ENCODE results near the gene TRIM24.
"Not testable (repeated sequence)": the region's sequence is repeated elsewhere in the genome, so short reads cannot be mapped to it uniquely, and the experiment has no call there.

Gene TRIM24

DNA sequence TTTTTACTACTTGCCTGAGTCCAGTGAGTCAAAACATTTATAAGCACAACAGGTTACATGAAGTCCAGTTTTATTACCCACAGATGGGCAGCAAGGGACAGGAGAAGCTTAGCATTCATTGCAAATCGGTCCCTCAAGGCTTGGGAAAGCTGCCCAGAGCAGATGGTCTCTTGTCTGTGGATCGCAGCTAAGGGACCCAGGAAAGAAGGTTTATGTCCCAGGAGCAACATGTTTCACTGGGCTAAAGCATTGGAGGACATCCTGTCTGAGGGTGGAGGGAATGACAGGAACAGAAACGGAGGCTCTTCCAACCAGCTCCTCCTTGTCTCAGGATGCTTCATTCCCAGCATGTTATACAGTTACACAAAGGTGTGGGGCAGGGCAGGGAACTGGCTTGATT is 39.3 kb downstream of the TRIM24 start:
- no peak for DNase-seq

DNA sequence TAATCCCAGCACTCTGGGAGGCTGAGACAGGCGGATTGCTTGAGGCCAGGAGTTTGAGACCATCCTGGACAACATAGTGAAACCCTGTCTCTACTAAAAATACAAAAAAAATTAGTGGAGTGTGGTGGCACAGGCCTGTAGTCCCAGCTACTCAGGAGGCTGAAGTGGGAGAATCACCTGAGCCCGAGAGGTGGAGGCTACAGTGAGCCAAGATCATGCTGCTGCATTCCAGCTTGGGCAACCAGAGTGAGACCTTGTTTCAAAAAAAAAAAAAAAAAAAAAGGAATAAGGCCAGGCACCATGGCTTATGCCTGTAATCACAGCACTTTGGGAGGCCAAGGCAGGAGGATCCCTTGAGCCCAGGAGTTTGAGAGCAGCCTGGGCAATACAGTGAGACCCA is 40.2 kb downstream of the TRIM24 start:
- not testable (repeated sequence) for DNase-seq

DNA sequence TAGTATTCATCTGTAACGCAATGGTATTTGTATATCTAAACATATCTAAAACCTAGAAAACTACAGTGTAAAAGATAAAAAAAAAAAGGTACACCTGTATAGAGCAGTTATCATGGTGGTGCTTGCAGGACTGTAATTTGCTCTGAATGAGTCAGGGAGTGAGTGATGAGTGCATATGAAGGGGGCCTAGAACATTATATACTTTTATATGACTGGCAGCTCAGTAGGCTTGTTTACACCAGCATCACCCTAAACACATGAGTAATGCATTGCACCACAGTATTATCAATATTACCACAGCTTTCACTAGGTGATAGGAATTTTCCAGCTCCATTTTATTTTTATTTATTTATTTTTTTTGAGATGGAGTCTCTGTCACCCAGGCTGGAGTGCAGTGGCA is 40.8 kb downstream of the TRIM24 start:
- DNase-seq, result no peak

DNA sequence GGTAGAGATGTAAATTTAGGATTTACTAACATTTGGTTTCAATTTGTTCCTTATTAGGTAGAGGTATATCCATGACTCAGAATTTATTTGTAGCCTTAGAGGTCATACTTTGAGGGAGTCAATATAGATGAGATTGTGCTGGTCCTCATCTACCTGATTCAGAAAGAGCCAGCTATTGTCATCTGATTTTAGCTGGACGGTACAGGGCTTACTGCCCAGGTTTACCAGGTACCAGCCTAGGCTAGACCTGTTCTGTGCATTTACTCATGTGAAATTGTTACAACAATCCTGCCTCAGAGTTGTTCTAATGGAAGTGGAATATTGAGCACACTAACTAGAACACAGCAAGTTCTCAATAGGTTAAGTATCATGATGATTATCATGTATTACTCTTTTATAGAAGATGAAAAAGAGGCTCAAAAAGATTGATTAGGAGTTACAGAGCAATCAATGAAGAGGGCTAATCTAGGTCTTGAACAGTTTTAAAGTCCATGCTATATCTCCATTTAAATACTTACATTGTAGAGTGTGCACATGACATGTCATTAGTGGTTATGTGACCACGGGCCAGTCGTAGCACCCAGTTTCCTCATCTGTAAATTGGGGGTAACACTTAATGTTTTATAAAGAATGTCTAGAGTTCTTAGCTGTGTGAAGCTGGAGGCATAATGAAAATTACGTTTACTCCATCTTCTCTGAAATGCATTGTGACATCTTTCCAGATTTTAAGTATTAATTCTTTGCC is 42.1 kb downstream of the TRIM24 start:
- no peak for DNase-seq

DNA sequence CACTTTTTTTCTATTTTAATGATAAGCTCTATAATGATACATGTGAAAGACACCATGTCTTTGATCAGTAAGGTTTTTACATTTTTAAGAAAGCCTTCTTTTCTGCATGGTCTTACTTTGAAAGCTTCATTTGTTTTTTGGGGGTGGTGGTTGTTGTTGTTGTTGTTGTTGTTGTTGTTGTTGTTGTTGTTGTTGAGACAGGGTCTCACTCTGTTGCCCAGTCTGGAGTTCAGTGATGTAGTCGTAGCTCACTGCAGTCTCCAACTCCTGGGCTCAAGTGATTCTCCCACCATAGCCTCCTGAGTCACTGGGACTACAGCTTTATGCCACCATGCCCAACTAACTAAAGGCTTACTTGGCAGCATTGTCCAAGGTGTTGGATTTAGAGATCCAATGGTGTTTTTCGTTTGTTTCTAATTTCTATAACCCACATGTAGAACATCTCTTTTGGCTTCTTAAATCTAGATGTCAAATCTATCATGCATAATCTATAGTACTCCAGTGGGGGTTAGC is 45.4 kb downstream of the TRIM24 start:
- DNase-seq, result no peak

DNA sequence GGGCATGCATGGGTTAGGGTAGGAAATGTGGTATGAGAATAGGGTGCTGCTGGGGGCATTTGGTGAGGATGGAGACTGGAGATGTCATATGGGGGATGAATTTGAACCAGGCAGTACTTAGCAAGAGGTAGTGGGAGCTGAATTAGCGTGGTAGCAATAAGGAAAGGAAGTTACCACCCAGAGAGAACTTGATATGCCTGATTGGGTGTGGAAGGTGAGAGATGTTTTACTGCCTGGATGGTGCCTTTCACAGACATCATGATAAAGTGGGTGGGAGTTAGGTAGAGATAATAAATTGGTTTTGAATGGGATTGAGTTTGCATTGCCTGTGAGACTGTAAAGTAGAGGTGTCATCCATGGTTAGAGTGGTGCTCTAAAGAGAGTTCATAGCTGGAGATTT is 46.7 kb downstream of the TRIM24 start:
- no peak for DNase-seq

DNA sequence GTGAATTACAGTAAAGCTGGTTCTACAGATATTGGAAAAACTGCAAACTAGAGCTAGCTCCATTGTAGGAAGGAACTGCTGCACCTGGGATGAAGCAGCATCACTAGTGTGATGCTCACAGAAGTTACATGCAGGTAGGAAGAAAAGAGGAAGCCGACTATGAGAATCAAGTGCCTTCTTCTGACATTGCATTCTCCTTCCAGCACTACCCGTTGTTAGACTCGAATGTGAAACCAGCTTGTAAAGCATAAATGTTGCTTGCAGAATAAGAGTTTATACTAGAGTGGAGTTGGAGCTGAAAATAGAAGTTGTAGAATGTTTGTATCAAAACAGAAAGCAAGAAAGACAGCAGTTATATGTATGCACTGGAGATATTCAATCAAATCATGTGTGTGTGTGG is 49.9 kb downstream of the TRIM24 start:
- DNase-seq, result no peak

DNA sequence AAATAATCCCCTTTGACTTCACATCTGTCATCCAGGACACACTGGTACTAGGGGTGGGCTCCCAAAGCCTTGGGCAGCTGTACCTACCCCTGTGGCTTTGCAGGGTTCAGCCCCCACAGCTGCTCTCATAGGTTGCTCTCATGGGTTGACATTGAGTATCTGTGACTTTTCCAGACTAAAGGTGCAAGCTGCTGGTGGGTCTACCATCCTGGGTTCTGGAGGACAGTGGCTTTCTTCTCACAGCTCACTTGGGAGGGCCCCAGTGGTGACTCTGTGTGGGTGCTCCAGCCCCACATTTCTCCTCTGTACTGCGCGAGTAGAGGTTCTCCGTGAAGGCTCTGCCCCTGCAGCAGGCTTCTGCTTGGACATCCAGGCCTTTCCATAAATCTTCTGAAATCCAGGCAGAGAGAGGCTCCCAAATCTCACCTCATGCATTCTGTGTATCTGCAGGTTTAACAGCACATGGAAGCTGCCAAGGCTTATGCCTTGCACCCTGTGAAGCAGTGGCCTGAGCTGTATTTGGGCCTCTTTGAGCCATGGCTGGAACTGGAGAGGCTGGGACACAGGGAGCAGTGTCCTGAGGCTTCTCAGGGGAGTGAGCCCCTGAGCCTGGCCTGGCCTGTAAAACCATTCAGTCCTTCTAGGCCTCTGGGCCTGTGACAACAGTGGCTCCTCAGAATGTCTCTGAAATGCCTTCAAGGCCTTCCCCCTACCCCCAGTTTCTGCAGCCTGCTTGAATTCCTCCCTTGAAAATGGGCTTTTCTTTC is 52.2 kb downstream of the TRIM24 start:
- no peak for DNase-seq

DNA sequence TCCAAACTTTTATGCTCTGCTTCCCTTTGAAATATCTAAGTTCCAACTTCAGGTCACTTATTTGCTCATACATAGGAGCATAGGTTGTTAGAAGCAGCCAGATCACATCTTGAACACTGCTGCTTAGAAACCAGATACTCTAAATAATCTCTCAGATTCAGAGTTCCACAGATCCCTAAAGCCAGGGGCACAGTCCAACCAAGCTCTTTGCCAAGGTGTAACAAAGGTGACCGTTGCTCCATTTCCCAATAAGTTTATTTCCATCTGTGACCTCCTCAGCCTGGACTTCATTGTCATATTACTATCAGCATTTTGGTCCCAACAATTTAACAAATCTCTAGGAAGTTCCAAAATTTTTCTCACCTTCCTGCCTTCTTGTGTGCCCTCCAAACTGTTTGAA is 52.8 kb downstream of the TRIM24 start:
- DNase-seq, result no peak

DNA sequence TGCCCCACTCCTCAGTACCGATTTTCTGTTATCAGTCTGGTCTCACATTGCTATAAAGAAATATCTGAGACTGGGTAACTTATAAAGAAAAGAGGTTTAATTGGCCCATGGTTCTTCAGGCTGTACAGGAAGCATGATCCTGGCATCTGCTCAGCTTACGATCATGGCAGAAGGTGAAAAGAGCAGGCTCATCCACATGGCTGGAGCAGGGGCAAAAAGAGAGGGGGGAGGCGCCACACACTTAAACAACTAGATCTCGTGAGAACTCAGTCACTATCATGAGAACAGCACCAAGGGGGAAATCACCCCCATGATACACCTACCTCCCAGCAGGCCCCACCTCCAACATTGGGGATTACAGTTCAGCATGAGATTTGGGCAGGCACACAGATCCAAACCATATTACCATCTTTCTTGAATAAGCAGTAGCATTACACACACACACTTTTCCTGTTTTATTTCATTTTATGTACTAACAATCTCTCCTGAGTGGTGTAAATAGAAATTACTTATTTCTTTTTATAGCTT is 53.3 kb downstream of the TRIM24 start:
- DNase-seq, result no peak

DNA sequence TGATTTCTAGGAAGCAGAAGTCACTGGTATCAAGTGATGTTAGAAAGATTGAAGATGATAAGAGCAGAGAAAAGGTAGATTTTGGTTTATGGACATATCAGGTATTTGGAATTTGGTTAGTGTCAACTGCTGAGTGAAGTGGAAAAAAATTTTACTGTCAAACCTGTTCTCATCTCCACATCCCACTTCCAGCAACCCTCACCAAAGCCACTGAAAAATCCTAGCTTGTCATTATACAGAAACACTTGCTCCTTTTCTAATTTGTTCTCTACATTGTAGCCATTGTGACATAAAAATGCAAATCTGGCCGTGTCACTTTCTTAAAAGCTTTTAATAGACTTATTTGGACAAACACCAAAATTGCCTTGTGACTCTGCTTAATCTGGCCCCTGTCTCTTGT is 54.0 kb downstream of the TRIM24 start:
- DNase-seq, result no peak

DNA sequence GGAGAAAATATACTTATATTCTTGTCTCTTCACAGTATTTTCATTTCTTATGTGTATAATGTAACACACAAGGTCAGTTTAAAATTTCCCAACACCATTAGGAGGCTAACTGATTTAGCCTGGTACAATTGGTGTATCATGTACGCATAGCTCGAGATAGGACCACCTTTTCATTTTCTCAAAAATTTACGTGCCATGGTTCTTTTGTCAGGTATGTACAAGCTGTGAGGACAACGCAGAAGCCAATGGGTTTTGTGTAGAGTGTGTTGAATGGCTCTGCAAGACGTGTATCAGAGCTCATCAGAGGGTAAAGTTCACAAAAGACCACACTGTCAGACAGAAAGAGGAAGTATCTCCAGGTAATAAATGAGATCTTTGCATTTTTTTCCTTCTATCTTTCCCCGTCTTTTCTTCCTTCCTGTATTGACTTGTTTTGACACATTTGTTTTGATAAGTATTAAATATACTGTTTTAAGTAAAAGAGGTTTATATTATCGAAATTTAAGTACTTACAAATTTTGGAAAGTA is 55.0 kb downstream of the TRIM24 start:
- no peak for DNase-seq

DNA sequence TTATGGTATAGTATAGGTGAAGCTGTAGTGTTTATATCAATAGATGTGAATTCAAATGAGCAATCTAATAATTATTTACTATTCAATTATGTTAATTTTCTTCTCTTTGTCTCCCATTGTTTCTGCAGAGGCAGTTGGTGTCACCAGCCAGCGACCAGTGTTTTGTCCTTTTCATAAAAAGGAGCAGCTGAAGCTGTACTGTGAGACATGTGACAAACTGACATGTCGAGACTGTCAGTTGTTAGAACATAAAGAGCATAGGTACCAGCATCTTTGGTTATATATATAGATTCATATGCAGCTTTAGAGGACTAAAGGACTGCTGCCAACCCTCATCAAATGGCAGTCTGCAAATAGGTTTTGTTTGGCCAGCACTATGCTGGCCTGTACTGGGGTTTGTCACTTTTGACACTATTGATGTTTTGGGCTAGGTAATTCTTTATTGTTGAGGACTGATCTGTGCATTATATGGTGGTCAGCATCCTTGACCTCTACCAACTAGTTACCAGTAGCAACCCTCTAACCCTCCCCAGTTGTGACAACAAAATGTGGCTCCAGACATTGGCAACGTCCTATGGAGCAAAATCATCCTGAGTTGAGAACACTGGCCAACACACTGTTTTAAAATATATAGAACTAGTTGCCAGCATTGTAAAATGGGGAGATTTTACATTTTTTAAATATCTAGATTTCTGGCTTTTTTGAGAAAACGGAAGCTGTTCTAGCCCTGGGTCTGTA is 59.2 kb downstream of the TRIM24 start:
- DNase-seq, result no peak

DNA sequence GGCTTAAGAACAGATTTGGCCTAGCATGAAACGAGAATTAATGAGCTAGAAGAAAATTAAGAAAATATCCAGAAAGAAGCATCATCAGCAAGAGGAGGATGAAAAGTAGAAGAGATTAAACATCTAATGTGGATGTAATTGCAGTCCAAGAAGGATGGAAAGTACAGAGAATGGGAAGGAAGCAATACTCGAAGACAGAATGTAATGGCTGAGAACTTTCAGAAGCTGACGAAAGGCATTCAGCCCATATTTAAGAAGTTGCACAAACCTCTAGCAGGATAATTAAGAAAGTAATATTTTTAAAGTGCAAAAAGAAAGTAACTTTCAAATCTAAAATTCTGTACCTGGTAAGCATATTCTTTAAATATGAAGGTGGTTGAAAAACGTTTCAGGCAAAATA is 60.7 kb downstream of the TRIM24 start:
- no peak for DNase-seq

DNA sequence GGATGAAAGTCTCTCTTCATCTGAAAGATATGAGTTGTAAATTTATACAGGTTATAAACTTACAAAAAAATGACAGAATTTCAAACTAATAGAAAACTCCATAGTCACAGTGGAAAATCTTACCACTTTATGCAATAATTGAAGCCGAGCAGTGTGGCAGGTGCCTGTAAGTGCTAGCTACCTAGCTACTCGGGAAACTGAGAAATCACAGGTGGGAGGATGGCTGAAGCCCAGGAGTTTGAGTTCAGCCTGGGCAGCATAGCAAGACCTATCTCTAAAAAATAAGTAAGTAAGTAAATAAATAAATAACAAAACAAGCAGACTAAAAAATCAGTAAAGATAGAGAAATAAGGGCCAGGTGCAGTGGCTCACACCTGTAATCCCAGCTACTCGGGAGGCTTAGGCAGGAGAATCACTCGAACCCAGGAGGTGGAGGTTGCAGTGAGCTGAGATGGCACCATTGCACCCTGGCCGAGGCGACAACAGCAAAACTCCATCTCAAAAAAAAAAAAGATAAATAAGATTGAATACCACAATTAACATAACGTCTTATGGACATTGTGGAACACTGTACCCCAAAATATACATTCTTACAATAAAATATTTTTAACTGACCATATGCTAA is 61.9 kb downstream of the TRIM24 start:
- no peak for DNase-seq

DNA sequence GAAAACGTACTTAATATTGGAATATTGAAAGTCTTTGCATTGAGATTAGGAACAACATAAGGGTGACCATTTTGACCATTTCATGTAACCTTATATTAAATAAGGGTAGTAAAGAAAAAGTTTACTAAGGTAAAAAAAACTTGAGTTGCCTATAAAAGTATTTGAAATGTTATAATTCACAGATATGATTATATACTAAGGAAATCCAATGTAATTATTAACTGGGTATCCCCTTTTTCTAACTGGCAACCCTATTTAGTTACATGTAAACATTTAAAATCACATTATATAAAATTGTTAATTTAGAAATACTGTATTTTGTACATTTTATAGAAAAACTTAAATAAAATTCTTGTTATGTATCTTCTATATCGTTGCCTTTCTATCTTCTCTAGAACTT is 64.2 kb downstream of the TRIM24 start:
- DNase-seq, result no peak

DNA sequence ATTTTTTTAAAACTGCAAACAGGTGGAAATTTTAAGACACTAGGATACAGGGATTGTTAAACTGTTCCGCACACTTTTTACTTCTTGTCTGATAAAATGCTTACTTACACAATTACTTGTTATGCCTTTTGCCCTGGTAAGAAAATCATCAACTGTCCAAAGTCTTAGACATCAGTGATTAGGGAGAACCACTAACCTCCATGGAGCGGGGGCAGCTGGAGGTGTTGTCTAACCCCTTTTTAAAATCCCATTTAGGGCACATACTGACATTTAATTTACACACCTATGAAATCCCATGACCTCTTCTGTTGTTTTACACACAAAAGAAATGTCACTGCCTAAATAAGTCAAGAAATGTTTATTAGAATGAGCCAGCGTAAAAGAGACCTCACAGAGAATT is 65.7 kb downstream of the TRIM24 start:
- no peak for DNase-seq

DNA sequence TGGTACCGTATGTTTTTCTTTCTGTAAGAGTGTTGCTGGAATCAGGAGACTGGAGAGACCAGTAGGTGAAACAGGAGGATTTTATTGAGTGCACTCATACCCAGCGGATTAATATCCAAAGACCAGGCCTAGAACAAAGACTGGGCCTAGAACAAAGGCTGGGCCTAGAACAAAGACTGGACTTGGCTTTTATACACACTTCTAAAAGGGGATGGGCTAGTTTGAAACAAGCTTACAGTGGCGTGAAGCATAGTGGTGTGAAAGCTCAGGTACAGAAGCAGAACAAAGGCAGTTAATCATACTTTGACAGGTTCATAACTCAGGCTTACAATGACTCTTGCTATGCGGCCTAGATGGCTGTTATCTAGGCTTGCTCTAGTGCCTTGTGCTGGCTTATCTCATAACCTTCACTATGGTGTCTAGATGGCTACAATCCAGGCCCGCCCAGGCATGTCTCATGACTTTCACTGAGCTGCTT is 67.7 kb downstream of the TRIM24 start:
- DNase-seq, result no peak

DNA sequence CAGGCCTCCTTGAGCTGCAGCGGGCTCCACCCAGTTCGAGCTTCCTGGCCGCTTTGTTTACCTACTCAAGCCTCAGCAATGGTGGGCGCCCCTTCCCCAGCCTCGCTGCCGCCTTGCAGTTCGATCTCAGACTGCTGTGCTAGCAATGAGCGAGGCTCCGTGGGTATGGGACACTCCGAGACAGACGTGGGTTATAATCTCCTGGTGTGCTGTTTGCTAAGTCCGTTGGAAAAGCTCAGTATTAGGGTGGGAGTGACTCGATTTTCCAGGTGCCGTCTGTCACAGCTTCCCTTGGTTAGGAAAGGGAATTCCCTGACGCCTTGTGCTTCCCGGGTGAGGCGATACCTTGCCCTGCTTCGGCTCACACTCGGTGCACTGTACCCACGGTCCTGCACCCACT is 76.8 kb downstream of the TRIM24 start:
- DNase-seq, result not testable (repeated sequence)

DNA sequence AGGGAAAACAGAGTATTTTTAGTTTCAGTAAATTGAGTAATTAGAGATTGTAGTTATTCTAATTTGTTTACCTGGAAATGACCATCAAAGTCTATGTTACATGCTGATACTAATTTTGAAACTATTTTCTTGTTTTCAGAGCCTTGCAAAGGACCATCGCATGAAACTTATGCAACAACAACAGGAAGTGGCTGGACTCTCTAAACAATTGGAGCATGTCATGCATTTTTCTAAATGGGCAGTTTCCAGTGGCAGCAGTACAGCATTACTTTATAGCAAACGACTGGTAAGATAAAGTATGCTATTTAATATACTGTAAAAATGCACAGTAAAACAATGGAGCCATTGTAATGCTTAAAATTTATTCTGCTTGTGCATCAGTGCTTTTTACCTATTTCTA is 78.5 kb downstream of the TRIM24 start:
- DNase-seq, result no peak

DNA sequence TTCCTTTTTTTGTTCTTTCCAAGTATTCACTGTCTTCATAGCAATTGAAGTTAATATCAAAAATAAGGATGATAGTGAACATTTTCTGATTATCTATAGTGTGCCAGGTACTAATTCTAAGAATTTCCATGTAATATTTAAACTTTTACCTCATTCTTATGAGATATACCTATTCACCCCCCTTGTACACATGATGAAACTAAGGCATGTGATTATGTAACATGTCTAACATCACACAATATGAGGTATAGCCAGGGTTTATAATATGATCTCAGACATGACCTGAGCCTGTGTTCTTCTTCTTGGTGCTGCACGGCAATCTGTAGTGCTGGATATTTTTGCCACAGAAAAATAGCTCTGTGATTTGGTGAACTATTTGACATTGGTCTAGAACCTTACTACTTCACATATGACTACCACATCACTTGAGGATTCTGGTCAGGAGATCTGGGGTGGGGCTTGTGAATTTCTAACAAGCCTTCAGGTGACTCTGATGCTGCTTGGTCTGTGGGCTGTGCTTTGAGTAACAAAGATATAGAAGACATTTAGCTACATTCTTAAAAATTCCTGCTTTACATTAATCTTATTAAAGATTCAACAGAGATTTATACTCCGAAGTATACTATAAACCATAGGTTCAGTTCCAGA is 79.1 kb downstream of the TRIM24 start:
- no peak for DNase-seq

DNA sequence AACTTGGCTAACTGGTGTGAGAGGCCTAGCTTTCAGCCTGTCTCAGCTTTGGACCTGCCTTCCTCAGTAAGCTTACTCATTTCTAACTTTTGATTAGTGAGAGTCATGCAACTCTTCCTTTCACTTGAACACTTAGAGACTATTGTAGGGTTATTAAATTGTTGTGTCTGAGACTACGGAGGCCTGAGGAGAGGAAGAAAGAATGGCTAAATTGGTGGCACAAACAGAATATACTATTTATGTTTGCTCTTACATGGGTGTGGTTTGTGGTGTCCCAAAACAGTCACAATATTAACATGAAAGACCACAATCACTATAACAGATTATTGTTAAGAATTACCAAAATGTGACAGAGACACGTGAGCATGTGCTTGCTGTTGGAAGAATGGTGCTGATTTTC is 82.1 kb downstream of the TRIM24 start:
- no peak for DNase-seq

Measured in NCI-H526 treated with DMSO at 0.1 percent for 48 hours (cell line).